HL-60 (cell line): ENCODE results near the gene ASB16.

Experiments
- CTCF ChIP-seq: IDR thresholded peaks from one replicate; pipeline ENCODE4 v1.5.1; 2011; ENCODE audit warnings: low read length, control low read depth, inconsistent platforms; ENCODE audit not compliant: insufficient read depth
- GABPA ChIP-seq: IDR thresholded peaks from 2 replicates; pipeline ENCODE4 v1.6.1; 2012; ENCODE audit warnings: low read depth
- POLR2AphosphoS5 ChIP-seq: IDR thresholded peaks from 2 replicates; pipeline ENCODE4 v1.6.1; 2012; ENCODE audit warnings: low read depth
- REST ChIP-seq: IDR thresholded peaks from 2 replicates; pipeline ENCODE4 v1.6.1; 2012; ENCODE audit warnings: low read depth; ENCODE audit not compliant: insufficient replicate concordance
- SPI1 ChIP-seq: IDR thresholded peaks from 2 replicates; pipeline ENCODE4 v1.6.1; 2012; ENCODE audit warnings: low read depth, mild to moderate bottlenecking, borderline replicate concordance

- TF ChIP-seq CTCF: no peak
- TF ChIP-seq GABPA: no peak
- TF ChIP-seq POLR2AphosphoS5: no peak; the same call in 1 of the 2 replicates
- TF ChIP-seq REST: no peak
- no peak for TF ChIP-seq SPI1
These were observed 1.5 kb downstream of the ASB16 start for GRCh38 chr17:44171931-44172455.
